Central memory CD8-positive, alpha-beta T cell (primary cell): ENCODE results near the gene KIAA0825.
"Not testable (repeated sequence)": the region's sequence is repeated elsewhere in the genome, so short reads cannot be mapped to it uniquely, and the experiment has no call there.

Experiments used
- ATAC-seq: fragments of 150-1000 bp; cut with Tn5 transposase; replicated peaks from 2 replicates; pipeline ENCODE4 v1.10.0; 2022; ENCODE audit warnings: mild to moderate bottlenecking, moderate FRiP score, moderate number of reproducible peaks; ENCODE audit not compliant: poor library complexity, severe bottlenecking; ENCODE audit errors: extremely low read depth
- DNase-seq, 2 donors: peaks; one replicate each; pipeline ENCODE4 v3.0.0; 2021; ENCODE audit warnings: low spot score in 2 of 2
- H3K27ac Mint-ChIP-seq: one replicate; pipeline ENCODE4 v1.8.0; 2022; ENCODE audit warnings: low read depth, mild to moderate bottlenecking, moderate library complexity, mixed read lengths
- H3K27me3 Mint-ChIP-seq: one replicate; pipeline ENCODE4 v1.8.0; 2022; ENCODE audit warnings: mixed read lengths
- H3K36me3 Mint-ChIP-seq: one replicate; pipeline ENCODE4 v1.8.0; 2022; ENCODE audit warnings: mild to moderate bottlenecking, moderate library complexity, mixed read lengths; ENCODE audit not compliant: insufficient read depth
- H3K4me1 Mint-ChIP-seq: one replicate; pipeline ENCODE4 v1.8.0; 2022; ENCODE audit warnings: mixed read lengths
- H3K4me3 Mint-ChIP-seq: one replicate; pipeline ENCODE4 v1.8.0; 2022; ENCODE audit warnings: mild to moderate bottlenecking, moderate library complexity, mixed read lengths
- H3K9me3 Mint-ChIP-seq: one replicate; pipeline ENCODE4 v1.8.0; 2022; ENCODE audit warnings: mixed read lengths

The KIAA0825 gene

GRCh38 chr5:94367900-94368299 lies 250.5 kb downstream of the KIAA0825 start:
- no peaks in the 10 kb centered on the region for H3K27me3 Mint-ChIP-seq
- DNase-seq (no peak), ATAC-seq (no peak)
- no peak overlapping the region for H3K4me3 Mint-ChIP-seq
- H3K27ac Mint-ChIP-seq: no peak overlapping the region
- H3K36me3 Mint-ChIP-seq: peaks cover 2% of the 10 kb centered on the region
- no peaks in the 10 kb centered on the region for H3K9me3 Mint-ChIP-seq
- H3K4me1 Mint-ChIP-seq: no peaks in the 10 kb centered on the region

GRCh38 chr5:94366811-94367210 lies 251.6 kb downstream of the KIAA0825 start:
- Mint-ChIP-seq H3K4me3 (no peak overlapping the region), H3K9me3 (no peaks in the 10 kb centered on the region), H3K36me3 (peaks cover 2% of the 10 kb centered on the region), H3K4me1 (no peaks in the 10 kb centered on the region), H3K27me3 (no peaks in the 10 kb centered on the region), H3K27ac (no peak overlapping the region)
- DNase-seq (no peak), ATAC-seq (no peak)

GRCh38 chr5:94362857-94363256 lies 255.5 kb downstream of the KIAA0825 start:
- H3K27me3 Mint-ChIP-seq: no peaks in the 10 kb centered on the region
- no peak overlapping the region for H3K4me3 Mint-ChIP-seq
- H3K4me1 Mint-ChIP-seq: no peaks in the 10 kb centered on the region
- no peak overlapping the region for H3K27ac Mint-ChIP-seq
- peaks cover 3% of the 10 kb centered on the region for H3K36me3 Mint-ChIP-seq
- H3K9me3 Mint-ChIP-seq: no peaks in the 10 kb centered on the region
- ATAC-seq (no peak), DNase-seq (no peak)

GRCh38 chr5:94361832-94362796 lies 256.3 kb downstream of the KIAA0825 start:
- Mint-ChIP-seq H3K4me3 (no peak overlapping the region), H3K27ac (no peak overlapping the region), H3K4me1 (no peaks in the 10 kb centered on the region), H3K36me3 (peaks cover 3% of the 10 kb centered on the region), H3K27me3 (no peaks in the 10 kb centered on the region), H3K9me3 (no peaks in the 10 kb centered on the region)
- no peak for ATAC-seq
- no peak for DNase-seq

GRCh38 chr5:94361161-94361560 lies 257.2 kb downstream of the KIAA0825 start:
- peaks cover 2% of the 10 kb centered on the region for H3K36me3 Mint-ChIP-seq
- no peak overlapping the region for H3K27ac Mint-ChIP-seq
- H3K9me3 Mint-ChIP-seq: no peaks in the 10 kb centered on the region
- H3K27me3 Mint-ChIP-seq: no peaks in the 10 kb centered on the region
- H3K4me1 Mint-ChIP-seq: no peaks in the 10 kb centered on the region
- ATAC-seq (no peak), DNase-seq (no peak)
- no peak overlapping the region for H3K4me3 Mint-ChIP-seq

- H3K9me3 Mint-ChIP-seq: no peaks in the 10 kb centered on the region
- H3K36me3 Mint-ChIP-seq: peaks cover 2% of the 10 kb centered on the region
- H3K27ac Mint-ChIP-seq: no peak overlapping the region
- no peak overlapping the region for H3K4me3 Mint-ChIP-seq
- DNase-seq: no peak
- ATAC-seq: no peak
- no peaks in the 10 kb centered on the region for H3K27me3 Mint-ChIP-seq
- H3K4me1 Mint-ChIP-seq: no peaks in the 10 kb centered on the region
Measured at GRCh38 chr5:94360382-94361130, 257.8 kb downstream of the KIAA0825 start.

- no peak overlapping the region for H3K4me3 Mint-ChIP-seq
- ATAC-seq (no peak), DNase-seq (no peak)
- H3K27ac Mint-ChIP-seq: no peak overlapping the region
- peaks cover 2% of the 10 kb centered on the region for H3K36me3 Mint-ChIP-seq
- no peaks in the 10 kb centered on the region for H3K27me3 Mint-ChIP-seq
- no peaks in the 10 kb centered on the region for H3K4me1 Mint-ChIP-seq
- H3K9me3 Mint-ChIP-seq: no peaks in the 10 kb centered on the region
Measured at GRCh38 chr5:94359880-94360279, 258.5 kb downstream of the KIAA0825 start.

- no peak overlapping the region for H3K4me3 Mint-ChIP-seq
- DNase-seq: no peak
Measured at GRCh38 chr5:94355811-94356210, 262.6 kb downstream of the KIAA0825 start.

GRCh38 chr5:94354837-94355485 lies 263.4 kb downstream of the KIAA0825 start:
- not testable (repeated sequence) for DNase-seq, H3K36me3 Mint-ChIP-seq, H3K27me3 Mint-ChIP-seq, H3K27ac Mint-ChIP-seq, H3K4me1 Mint-ChIP-seq, ATAC-seq, H3K9me3 Mint-ChIP-seq, H3K4me3 Mint-ChIP-seq

More at GRCh38 chr5:94355811-94356210, 262.6 kb downstream of the KIAA0825 start:
- Mint-ChIP-seq H3K27me3 (no peaks in the 10 kb centered on the region), H3K36me3 (peaks cover 2% of the 10 kb centered on the region), H3K4me1 (no peaks in the 10 kb centered on the region), H3K9me3 (no peaks in the 10 kb centered on the region), H3K27ac (no peak overlapping the region)
- no peak for ATAC-seq

- DNase-seq: no peak
- no peak for ATAC-seq
- H3K4me1 Mint-ChIP-seq: peaks cover 6% of the 10 kb centered on the region
- peaks cover 5% of the 10 kb centered on the region for H3K9me3 Mint-ChIP-seq
- peaks cover 2% of the 10 kb centered on the region for H3K36me3 Mint-ChIP-seq
- H3K27ac Mint-ChIP-seq: no peak overlapping the region
- H3K27me3 Mint-ChIP-seq: no peaks in the 10 kb centered on the region
- H3K4me3 Mint-ChIP-seq: no peak overlapping the region
Measured at GRCh38 chr5:94353605-94354004, 264.8 kb downstream of the KIAA0825 start.

GRCh38 chr5:94347130-94347529 lies 271.3 kb downstream of the KIAA0825 start:
- ATAC-seq (no peak), DNase-seq (no peak)
- Mint-ChIP-seq H3K4me1 (peaks cover 6% of the 10 kb centered on the region), H3K27ac (no peak overlapping the region), H3K27me3 (no peaks in the 10 kb centered on the region), H3K4me3 (no peak overlapping the region), H3K9me3 (peaks cover 9% of the 10 kb centered on the region), H3K36me3 (no peaks in the 10 kb centered on the region)

- H3K4me1 Mint-ChIP-seq: peaks cover 6% of the 10 kb centered on the region
- no peak overlapping the region for H3K4me3 Mint-ChIP-seq
- no peaks in the 10 kb centered on the region for H3K36me3 Mint-ChIP-seq
- DNase-seq (no peak), ATAC-seq (no peak)
- H3K27me3 Mint-ChIP-seq: no peaks in the 10 kb centered on the region
- no peak overlapping the region for H3K27ac Mint-ChIP-seq
- peaks cover 9% of the 10 kb centered on the region for H3K9me3 Mint-ChIP-seq
Measured at GRCh38 chr5:94345257-94345656, 273.1 kb downstream of the KIAA0825 start.
